H4 (cell line): ENCODE data around the gene ARCN1. TPM values are rescaled to one million over a fixed set of nuclear protein-coding genes. Genes with fewer than 3 reads are reported as not detected.
A peak's percentile ranks its signal among the peaks of the same experiment; 100 is the strongest.

Experiments
- DNase-seq: peaks from one replicate; pipeline ENCODE4 v3.0.0-alpha.2; 2015; ENCODE audit warnings: low spot score
- total RNA-seq: library from RNA; depleted of rRNA; stranded (reverse); fragments of >200 nt; shearing (Covaris generic); gene quantifications from 2 replicates; pipeline ENCODE4 v1.2.3, GENCODE V29; 2014

The ARCN1 gene
- total RNA-seq, 1 experiment from 2014 or later, result 172 TPM

DNA sequence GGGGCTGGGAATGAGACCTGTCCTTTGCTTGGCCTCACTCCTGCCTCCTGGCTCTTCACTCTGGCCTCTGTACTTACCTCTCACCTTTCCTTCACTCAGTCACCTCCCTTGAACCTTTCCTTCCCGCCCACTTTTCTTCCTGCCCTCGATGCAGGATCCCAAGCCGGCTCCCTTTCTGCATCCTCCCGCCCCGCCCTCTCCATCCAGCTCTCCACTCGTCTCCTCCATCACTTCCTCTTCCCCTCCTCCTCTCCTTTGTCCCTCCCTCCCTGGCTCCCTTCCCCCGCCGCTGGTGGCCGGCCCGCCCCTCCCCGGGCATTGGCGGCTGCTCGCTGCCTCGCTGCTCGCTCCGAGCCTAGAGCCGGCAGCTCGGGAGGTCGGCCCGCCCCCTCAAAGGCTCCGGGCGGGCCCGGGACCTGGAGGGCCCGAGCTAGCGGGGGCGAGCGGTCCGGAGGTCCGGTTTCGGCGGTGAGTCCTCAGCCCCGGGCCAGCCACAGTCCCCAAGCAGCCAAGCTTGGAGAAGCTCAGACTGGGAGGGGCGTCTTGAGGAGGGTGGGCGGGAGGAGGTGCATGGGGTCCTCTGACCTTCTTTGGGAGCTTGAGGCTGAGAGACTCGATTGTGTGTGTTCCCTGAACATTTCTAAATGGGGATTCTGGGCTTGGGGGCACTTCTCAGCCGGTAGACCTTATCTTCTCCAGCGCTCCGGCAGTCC lies 49.0 kb downstream of the ARCN1 start:
- DNase-seq, result peak; percentile 91

DNA sequence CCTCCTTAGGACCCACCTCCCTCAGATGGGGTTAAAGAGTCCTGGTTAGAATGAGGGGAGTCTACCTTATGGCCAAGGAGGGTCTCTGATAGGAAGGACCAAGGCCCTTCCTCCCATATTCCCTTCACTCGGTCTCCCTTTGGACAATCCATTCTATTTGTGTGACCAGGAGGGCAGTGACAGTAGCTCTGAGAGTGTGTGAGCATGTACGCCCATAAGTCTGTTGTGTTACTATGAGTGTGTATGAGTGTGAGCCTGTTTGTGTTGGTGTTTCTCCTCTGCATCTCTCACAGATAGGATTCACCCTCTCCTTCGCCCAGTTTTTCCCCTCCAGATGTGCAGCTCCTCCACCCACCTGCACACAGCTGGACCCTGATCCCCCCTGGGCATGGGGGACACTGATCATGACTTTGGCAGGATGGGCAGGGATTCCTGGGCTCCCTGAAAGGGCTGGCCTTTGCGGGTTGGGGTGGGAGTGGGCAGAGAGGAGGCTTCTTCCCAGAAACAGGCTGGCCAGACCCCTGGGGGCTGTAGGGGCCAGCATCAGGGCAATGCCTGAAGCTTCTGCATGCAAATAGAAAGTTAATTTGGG lies 49.7 kb downstream of the ARCN1 start:
- no peak for DNase-seq

DNA sequence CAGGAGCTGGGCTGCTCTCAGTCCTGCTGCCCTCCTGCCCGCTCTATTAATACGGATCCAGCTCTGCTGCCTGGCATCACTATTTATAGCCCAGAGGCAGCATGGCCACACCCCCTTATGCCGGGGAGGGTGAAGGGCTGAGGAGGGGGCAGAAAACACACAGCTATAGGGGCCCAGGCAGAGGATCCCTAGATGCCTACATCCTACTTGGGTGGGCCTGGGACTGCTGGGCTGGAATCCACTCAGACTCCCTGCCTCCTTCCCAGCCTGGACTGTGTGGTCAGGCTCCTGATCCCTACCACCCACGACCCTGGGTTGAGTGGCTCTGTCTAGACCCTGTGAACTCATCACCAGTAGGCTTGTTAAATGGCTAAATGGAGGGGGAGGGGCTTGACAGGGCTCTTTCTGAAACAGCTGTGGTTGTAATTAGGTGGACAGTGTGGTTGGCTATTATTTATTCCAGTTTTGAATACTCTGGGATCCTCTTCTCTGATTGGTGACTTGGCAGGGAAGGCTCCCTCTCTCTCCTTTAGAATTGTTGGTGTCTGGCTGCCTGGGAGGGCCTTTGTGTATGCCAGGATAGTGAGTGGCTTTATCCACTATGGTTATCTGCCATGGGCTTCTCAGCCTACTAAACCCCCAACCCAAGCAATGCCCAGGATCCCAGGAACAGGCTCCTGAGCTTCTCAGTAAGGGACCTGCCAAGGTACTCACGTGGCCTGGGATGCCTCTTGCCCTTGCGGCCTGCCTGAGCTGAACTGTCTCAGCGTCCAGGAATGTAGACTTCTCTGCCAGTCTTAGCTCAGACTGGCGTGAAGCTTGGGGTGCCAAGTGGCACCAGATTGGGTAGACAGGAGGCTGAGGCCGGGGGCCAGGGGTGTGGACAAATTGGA lies 50.4 kb downstream of the ARCN1 start:
- DNase-seq, result peak; percentile 91

DNA sequence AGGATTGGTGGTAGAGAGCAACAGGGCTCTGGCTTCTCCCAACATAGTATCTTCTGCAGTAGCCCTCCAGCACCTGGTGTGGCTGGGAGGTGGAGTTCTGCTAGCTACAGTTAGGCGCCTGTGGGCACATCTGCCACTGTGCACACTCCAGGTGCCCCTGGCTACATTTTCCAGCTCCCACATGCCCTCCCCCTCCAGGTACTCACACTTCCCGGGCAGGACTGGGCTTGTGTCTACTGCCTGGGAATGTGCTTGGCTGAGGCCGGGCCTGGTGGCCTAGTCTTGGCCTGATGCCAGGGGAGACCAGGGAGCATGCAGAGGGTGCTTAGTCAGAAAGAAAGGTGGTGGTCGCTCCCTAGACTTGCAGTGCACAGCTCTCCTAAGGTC lies 51.1 kb downstream of the ARCN1 start:
- DNase-seq, result peak; percentile 48

DNA sequence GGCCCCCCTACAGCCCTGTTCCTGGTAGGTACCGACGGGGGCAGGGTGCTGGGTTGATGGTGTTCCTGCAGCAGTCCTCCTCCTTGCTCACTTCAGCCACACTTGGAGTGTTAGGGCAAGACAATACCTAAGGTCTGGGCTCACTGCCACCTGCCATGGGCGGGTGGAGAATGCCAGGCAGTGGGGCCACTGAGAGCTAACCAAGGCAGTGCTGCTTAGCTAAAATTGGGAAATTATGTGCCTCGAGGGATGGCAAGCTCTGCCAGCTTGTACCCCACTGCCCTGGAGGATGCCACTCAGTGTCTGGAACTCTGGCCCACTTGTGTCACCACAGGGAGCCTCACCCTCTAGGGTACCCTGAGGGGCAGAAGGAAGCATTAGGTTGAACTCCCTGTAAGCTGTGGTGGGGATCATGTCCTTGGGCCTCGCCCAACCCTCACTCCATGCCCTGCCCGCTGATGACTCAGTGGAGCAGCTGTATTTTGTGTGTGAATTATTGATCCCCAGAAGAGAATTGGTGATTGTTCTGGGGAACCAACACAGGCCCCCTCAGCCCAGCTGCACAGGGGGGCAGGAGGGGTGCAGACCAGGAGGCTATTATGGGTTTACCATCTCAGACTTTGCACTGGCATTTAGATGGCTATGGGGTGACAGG lies 53.0 kb downstream of the ARCN1 start:
- DNase-seq, result no peak

DNA sequence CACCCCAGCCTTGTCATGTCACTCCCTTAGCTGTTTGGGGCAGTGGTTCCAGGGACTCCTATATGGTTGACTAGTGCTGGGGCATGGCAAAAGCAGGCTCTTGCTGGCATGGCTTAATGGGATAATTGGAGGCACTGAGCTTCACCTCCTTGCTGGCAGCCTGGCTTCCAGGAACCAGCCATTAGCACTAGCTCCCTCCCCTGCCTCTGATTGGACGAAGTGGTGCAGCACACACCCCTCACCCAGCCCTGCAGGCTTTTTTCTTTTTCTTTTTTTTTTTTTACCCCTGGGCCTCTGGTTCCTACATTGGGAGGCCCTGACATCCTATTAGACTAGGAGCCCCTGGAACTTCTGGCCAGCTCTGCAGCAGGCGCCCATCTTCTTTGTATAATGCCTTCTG lies 53.8 kb downstream of the ARCN1 start:
- DNase-seq, result no peak

DNA sequence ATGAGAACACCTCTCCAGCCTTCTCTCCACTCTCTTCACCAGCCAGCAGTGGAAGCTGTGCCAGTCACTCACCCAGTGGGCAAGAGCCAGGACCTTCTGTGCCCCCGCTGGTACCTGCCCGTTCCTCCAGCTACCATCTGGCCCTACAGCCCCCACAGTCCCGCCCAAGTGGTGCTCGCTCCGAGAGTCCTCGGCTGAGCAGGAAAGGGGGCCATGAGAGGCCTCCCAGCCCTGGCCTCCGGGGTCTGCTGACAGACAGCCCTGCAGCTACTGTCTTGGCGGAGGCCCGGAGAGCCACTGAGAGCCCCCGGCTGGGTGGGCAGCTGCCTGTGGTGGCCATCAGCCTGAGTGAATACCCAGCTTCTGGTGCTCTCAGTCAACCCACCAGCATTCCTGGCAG lies 55.4 kb downstream of the ARCN1 start:
- no peak for DNase-seq

DNA sequence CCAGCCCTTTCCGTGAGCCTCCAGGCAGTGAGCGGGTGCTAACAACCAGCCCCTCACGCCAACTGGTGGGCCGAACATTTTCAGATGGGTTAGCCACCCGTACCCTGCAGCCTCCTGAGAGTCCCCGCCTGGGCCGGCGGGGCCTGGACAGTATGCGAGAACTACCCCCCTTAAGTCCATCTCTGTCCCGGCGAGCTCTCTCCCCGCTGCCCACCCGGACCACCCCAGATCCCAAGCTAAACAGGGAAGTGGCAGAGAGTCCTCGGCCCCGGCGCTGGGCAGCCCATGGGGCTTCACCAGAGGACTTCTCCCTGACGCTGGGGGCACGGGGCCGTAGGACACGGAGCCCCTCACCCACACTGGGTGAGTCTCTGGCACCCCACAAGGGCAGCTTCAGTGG lies 55.8 kb downstream of the ARCN1 start:
- DNase-seq, result no peak

DNA sequence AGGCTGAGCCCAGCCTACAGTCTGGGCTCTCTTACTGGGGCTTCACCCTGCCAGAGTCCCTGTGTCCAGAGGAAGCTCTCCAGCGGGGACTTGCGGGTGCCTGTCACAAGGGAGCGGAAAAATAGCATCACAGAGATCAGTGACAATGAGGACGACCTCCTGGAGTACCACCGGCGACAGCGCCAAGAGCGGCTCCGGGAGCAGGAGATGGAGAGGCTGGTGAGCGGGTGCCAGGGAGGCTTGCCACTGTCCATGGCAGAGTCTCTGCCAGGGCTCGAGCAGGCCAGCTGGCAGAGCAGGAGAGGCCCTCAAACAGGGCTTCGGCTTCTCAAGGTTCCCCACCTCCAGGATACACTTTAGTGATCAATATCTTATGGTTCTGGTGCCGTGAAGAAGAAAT lies 56.2 kb downstream of the ARCN1 start:
- no peak for DNase-seq

DNA sequence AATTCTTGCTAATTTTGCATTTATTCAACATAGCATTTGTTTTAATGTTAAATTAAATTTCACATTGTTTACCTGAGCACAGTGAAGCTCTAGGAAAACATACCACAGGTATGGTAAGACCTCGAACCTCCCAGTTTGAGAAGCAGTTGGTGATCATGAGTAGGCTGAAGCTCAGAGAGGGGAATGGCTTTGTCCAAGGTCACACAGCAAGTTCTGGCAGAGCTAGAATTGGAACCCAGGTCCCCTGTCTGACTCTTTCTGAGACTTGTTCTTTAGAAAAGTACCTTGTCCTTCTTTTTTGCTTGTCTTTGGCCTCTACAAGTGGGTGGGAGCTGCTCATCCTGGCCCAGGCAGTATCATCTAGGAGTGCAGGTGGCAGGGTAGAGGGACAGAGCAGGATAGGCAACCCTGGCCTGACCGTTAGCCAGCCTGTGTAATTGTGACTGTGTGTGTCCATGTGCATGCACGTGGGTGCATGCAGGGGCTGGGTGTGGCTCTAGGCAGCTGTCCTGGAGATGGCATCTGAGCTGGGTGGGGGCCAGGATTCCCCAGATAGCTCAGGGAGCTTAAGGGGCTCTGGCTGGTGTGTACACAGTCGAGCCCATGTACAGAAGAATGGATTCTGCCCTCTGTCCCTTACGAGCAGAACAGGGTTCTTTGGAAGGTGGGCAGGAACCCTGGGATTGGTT lies 56.8 kb downstream of the ARCN1 start:
- DNase-seq, result no peak

GRCh38 chr11:118629761-118630661 lies 57.8 kb downstream of the ARCN1 start:
- no peak for DNase-seq

GRCh38 chr11:118631142-118631909 lies 59.1 kb downstream of the ARCN1 start:
- DNase-seq, result no peak

- DNase-seq, result no peak
Measured at GRCh38 chr11:118632577-118633318, 60.5 kb downstream of the ARCN1 start.

DNA sequence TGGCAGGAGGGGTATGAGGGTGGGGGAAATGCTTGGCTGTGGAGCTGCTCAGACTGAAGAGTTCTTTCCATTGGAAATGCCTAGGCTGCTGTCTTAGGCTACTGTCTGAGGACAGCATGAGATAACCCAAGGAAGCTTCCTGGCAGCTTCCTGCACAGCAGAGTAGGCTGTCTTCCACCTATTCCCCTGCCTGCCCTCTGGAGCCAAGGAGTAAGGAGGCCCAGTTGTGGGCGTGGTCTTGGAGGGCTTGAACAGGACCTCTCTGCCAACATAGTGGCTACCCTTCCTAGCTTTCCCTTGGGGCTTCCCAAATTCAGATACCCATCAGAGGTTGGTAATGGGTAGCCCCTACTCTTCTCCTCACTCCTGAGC lies 61.1 kb downstream of the ARCN1 start:
- no peak for DNase-seq

DNA sequence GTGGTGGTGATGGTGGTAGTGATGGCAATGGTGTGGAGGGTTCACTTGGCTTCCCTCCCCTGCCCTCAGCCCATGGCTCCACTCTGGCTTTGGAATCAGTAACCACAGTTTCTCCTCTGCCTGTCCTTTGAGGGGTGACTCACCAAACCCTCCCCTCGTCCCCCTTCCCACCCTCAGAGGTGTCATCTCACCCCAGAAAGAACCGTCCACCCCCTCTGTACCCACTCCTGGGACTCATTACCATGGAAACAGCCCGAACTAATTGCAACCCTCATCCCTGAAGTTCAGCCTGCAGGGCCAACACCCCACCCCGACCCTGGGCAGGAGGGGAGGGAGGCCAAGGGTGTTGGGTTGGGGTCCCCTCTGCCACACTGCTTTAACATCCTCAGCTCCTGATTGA lies 61.8 kb downstream of the ARCN1 start:
- DNase-seq, result no peak

- DNase-seq, result no peak
Measured at GRCh38 chr11:118634431-118635236, 62.4 kb downstream of the ARCN1 start.

- no peak for DNase-seq
Measured at GRCh38 chr11:118635237-118635591, 63.0 kb downstream of the ARCN1 start.

GRCh38 chr11:118635642-118636041 lies 63.4 kb downstream of the ARCN1 start:
- DNase-seq, result no peak
